Thoracic aorta (tissue), 2 donors: ENCODE data around the gene FILIP1. TPM values are rescaled to one million over a fixed set of nuclear protein-coding genes. Genes with fewer than 3 reads are reported as not detected.

Source experiments
- ATAC-seq: fragments of 150-250 bp; one replicate; pipeline ENCODE4 v1.8.0; 2017; ENCODE audit warnings: low read depth; ENCODE audit not compliant: insufficient number of reproducible peaks, low FRiP score
- DNase-seq: peaks from one replicate; pipeline ENCODE4 v3.0.0-alpha.2; 2020; ENCODE audit warnings: low spot score
- H3K27ac ChIP-seq, 2 donors: fragments of 200-600 bp; sonication (generic); 1 replicate in 1 of 2; 2 replicates in 1 of 2; pipeline ENCODE4 v1.5.1; 2016; ENCODE audit warnings: mild to moderate bottlenecking in 2 of 2, moderate library complexity in 2 of 2
- H3K27me3 ChIP-seq: fragments of 200-600 bp; sonication (generic); replicated peaks from 2 replicates; pipeline ENCODE4 v1.6.0; 2016; ENCODE audit warnings: mild to moderate bottlenecking; ENCODE audit not compliant: insufficient read depth
- H3K36me3 ChIP-seq: fragments of 200-600 bp; sonication (generic); one replicate; pipeline ENCODE4 v1.5.1; 2016
- H3K4me1 ChIP-seq, 2 donors: fragments of 200-600 bp; sonication (generic); 1 replicate in 1 of 2; 2 replicates in 1 of 2; pipeline versions ENCODE4 v1.5.1 to v1.6.0; 2016; ENCODE audit warnings: low read depth in 2 of 2, mild to moderate bottlenecking in 1 of 2; ENCODE audit not compliant: control insufficient read depth in 1 of 2
- H3K4me3 ChIP-seq: fragments of 200-600 bp; sonication (generic); 2 replicates; pipeline ENCODE4 v1.5.1; 2016; ENCODE audit warnings: mild to moderate bottlenecking
- H3K9me3 ChIP-seq: fragments of 200-600 bp; sonication (generic); 2 replicates; pipeline ENCODE4 v1.5.1; 2016
- CTCF ChIP-seq: fragments of 200-600 bp; sonication (generic); IDR thresholded peaks from one replicate; pipeline ENCODE4 v1.5.1; 2019; ENCODE audit warnings: antibody characterized with exemption
- total RNA-seq, 2 donors: library from RNA; depleted of rRNA; stranded (reverse); fragments of >200 nt; gene quantifications; one replicate each; pipeline versions ENCODE4 v1.1.0 to v1.2.3, GENCODE V29; 2016

FILIP1 gene
- total RNA-seq, 2 donors from 2014 or later = 23.4 to 43.8 TPM

DNA sequence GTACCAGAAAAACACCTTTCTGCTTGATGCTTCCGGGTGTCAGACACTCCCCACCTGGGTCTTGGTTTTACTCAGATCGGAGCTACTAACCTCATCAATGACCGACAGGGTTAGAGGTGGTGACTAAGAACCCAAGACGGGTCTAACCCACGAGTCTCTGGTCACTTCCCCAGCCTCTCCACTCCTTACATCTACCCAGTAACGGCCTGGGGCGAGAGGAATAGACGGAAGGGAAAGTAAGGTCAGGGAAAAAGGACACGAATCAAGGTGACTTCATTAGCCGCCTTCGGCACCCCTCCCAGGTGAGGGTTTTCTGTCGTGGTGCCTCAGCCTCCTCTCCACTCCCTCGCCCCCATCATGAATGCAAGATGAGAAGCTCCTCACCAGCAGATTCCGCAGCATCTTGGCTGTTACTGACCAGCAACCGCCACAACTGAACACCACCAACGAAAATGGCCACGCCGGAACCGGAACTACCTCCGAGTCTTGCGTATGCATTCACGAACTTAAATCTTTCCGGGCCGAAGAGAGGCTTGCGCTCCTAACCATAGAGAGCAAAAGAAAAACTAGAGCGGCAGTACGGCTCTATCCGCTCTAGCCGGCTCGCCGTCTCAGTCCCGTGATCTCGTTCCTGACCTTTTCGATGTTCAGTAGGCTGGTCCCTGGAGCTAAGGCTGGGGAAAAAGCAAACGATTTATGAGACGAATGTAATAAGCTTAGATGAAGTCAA, 250.1 kb downstream of the FILIP1 start, which contains the start of gene COX7A2:
TSS of gene COX7A2 (minus strand) at position 469 of the 730 bp plus-strand sequence. CDS start at position 402, 67 bp downstream.
- ATAC-seq = peak; percentile 99
- DNase-seq = peak; percentile 73
- no peak for TF ChIP-seq CTCF
- H3K27me3 ChIP-seq = no peaks in the 10 kb centered on the region
- H3K36me3 ChIP-seq = peaks cover 6% of the 10 kb centered on the region
- H3K4me1 ChIP-seq = peaks cover 20% of the 10 kb centered on the region in 2 donors
- H3K27ac ChIP-seq = peak within 1 kb of the TSS; percentile 87 to 92
- H3K4me3 ChIP-seq = peak within 1 kb of the TSS; percentile 81
- H3K9me3 ChIP-seq = no peaks in the 10 kb centered on the region

Other genes starting within 250 kb of the FILIP1 start
- 100 to 1,000 TPM; 101 to 643 TPM for gene COX7A2, start 250.0 kb downstream of the FILIP1 start, total RNA-seq
- 100 to 1,000 TPM; 112 to 123 TPM for gene TMEM30A, start 209.0 kb downstream of the FILIP1 start, total RNA-seq
- gene SENP6, start 108.1 kb upstream of the FILIP1 start, total RNA-seq = 100 to 1,000 TPM; 115 to 163 TPM